K562 (cell line): ENCODE results near the gene CCDC92. TPM values are rescaled to one million over a fixed set of nuclear protein-coding genes. Genes with fewer than 3 reads are reported as not detected.

Experiments used
- ATAC-seq: fragments of 200-7000 bp; cut with Tn5 transposase; 3 replicates; pipeline ENCODE4 v1.9.1; 2020; ENCODE audit warnings: moderate library complexity
- BruUV-seq: library from RNA; stranded (reverse); fragments of 400-500 nt; replicated peaks from 2 replicates; lab custom pipeline; 2021; lab: Mats Ljungman, UMichigan
- CTCF ChIA-PET: fragments of 300-600 bp; formaldehyde crosslinking; extraction: SDS; loops from one replicate; lab custom pipeline; 2021; ENCODE audit warnings: low intra/inter-chr PET ratio; lab: Yijun Ruan, JAX
- POLR2A ChIA-PET: fragments of 300-600, 350-650 bp; sonication (Branson Sonifier 250); formaldehyde crosslinking; extraction: SDS; loops from one replicate; lab custom pipeline; 2021; ENCODE audit warnings: antibody characterized with exemption, inconsistent platforms; lab: Yijun Ruan, JAX
- DNase-seq, 4 experiments: peaks; one replicate each; pipeline versions ENCODE4 v3.0.0 to v3.0.0-alpha.2; 2011 to 2018; ENCODE audit warnings: low spot score in 3 of 4, mixed read lengths in 3 of 4; ENCODE audit errors: extremely low read depth in 1 of 4
- FAIRE-seq: peaks from 2 replicates; lab custom pipeline; 2011; peaks lifted over from hg19 to GRCh38; lab: Jason Lieb, UNC
- H2AFZ ChIP-seq: 2 replicates; pipeline ENCODE4 v1.6.0; 2011; ENCODE audit warnings: low read depth, low read length, control low read depth, inconsistent platforms
- H3K27ac ChIP-seq: fragments of 200-600 bp; 3 replicates; pipeline ENCODE4 v1.8.0; 2011; ENCODE audit warnings: low read depth, mild to moderate bottlenecking, control low read depth, inconsistent platforms, low read length, moderate library complexity, mixed read lengths; ENCODE audit errors: extremely low read depth
- H3K27me3 ChIP-seq, 2 experiments: fragments of 300-600 bp in 1 of 2; 2 replicates in 1 of 2; 3 replicates in 1 of 2; pipeline versions ENCODE4 v1.6.0 to v1.8.0; 2011; ENCODE audit warnings: inconsistent platforms in 2 of 2, low read length in 2 of 2, mild to moderate bottlenecking in 1 of 2, mixed read lengths in 1 of 2, moderate library complexity in 1 of 2; ENCODE audit not compliant: control insufficient read depth in 2 of 2, insufficient read depth in 2 of 2
- H3K36me3 ChIP-seq: fragments of 300-600 bp; 3 replicates; pipeline ENCODE4 v1.8.0; 2011; ENCODE audit warnings: mild to moderate bottlenecking, low read length, inconsistent platforms; ENCODE audit not compliant: control insufficient read depth, insufficient read depth
- H3K4me1 ChIP-seq, 2 experiments: fragments of 200-600 bp in 1 of 2; replicated peaks in 1 of 2; 2 replicates in 1 of 2; 3 replicates in 1 of 2; pipeline versions ENCODE4 v1.5.1 to v1.8.0; 2011; ENCODE audit warnings: inconsistent platforms in 2 of 2, low read length in 2 of 2, mild to moderate bottlenecking in 1 of 2, mixed read lengths in 1 of 2, moderate library complexity in 1 of 2; ENCODE audit not compliant: control insufficient read depth in 2 of 2, insufficient read depth in 2 of 2
- H3K4me2 ChIP-seq: 2 replicates; pipeline ENCODE4 v1.6.1; 2011; ENCODE audit warnings: low read length, control low read depth, inconsistent platforms, mixed read lengths; ENCODE audit not compliant: insufficient read depth
- H3K4me3 ChIP-seq: fragments of 200-600 bp; sonication (generic), shearing (Covaris generic); 2 replicates; pipeline ENCODE4 v1.5.1; 2016; ENCODE audit warnings: control low read depth, inconsistent platforms
- H3K79me2 ChIP-seq: fragments of 200-600 bp; 3 replicates; pipeline ENCODE4 v1.8.0; 2011; ENCODE audit warnings: low read length, inconsistent platforms; ENCODE audit not compliant: control insufficient read depth, insufficient read depth
- H3K9ac ChIP-seq, 2 experiments: 2 replicates each; pipeline versions ENCODE4 v1.6.0 to v1.6.1; 2011; ENCODE audit warnings: low read depth in 2 of 2, low read length in 2 of 2, control low read depth in 1 of 2, inconsistent platforms in 1 of 2, mild to moderate bottlenecking in 1 of 2, mixed read lengths in 1 of 2; ENCODE audit not compliant: insufficient read depth in 1 of 2
- H3K9me1 ChIP-seq: one replicate; pipeline ENCODE4 v1.6.0; 2011; ENCODE audit warnings: inconsistent platforms, mild to moderate bottlenecking, low read length, moderate library complexity; ENCODE audit not compliant: control insufficient read depth, insufficient read depth
- H3K9me3 ChIP-seq: replicated peaks from 2 replicates; pipeline ENCODE4 v1.5.1; 2011; ENCODE audit warnings: low read depth, low read length, inconsistent platforms; ENCODE audit not compliant: control insufficient read depth, insufficient read depth
- H4K20me1 ChIP-seq: replicated peaks from 2 replicates; pipeline ENCODE4 v1.6.1; 2011; ENCODE audit warnings: low read length, inconsistent platforms, mixed read lengths; ENCODE audit not compliant: control insufficient read depth, insufficient read depth
- MAX ChIP-seq: sonication (generic); formaldehyde crosslinking; IDR thresholded peaks from 2 replicates; pipeline ENCODE4 v1.9.0; 2022; ENCODE audit warnings: mild to moderate bottlenecking, missing genetic modification reagents
- NR2C1 ChIP-seq, 2 experiments: fragments of 450-650 bp; IDR thresholded peaks; 2 replicates each; pipeline ENCODE4 v1.6.1; 2017; ENCODE audit warnings: mild to moderate bottlenecking in 2 of 2, antibody characterized with exemption in 1 of 2, inconsistent platforms in 1 of 2, missing compliant biosample characterization in 1 of 2, missing genetic modification characterization in 1 of 2
- NR2C2 ChIP-seq, 2 experiments: fragments of 200-800 bp in 1 of 2; sonication (Bioruptor generic) in 1 of 2; sonication (generic) in 1 of 2; formaldehyde crosslinking in 1 of 2; IDR thresholded peaks; 2 replicates each; pipeline versions ENCODE4 v1.6.1 to v1.8.0; 2016 to 2022; ENCODE audit warnings: mild to moderate bottlenecking in 1 of 2, missing compliant biosample characterization in 1 of 2, missing genetic modification characterization in 1 of 2, missing genetic modification reagents in 1 of 2
- TEAD1 ChIP-seq, 2 experiments: fragments of 450-650 bp in 1 of 2; sonication (generic) in 1 of 2; formaldehyde crosslinking; IDR thresholded peaks; 2 replicates each; pipeline versions ENCODE4 v1.4.0 to v1.8.0; 2020 to 2022; ENCODE audit warnings: mild to moderate bottlenecking in 2 of 2, missing genetic modification reagents in 1 of 2
- ZNF140 ChIP-seq: fragments of 250-450 bp; sonication (Bioruptor Pico); IDR thresholded peaks from 2 replicates; pipeline ENCODE4 v1.8.0; 2021; ENCODE audit warnings: moderate library complexity, mild to moderate bottlenecking, inconsistent platforms
- WGBS: fragments of 100-300 bp; shearing (Covaris generic); methylation state at CpG from one replicate; pipeline ENCODE4 v1.1.6; 2016; ENCODE audit warnings: low coverage, mixed read lengths; ENCODE audit not compliant: insufficient coverage; ENCODE audit errors: missing lambda C conversion rate; 5-methylcytosine and 5-hydroxymethylcytosine counted together
- in situ Hi-C: fragments of 300-500 bp; cut with MboI; formaldehyde crosslinking; loops from 4 replicates; pipeline ENCODE4 v1.15.0; 2018; ENCODE audit warnings: inconsistent platforms, mixed read lengths
- intact Hi-C: fragments of 100-400 bp; cut with micrococcal nuclease; formaldehyde crosslinking; loops from 2 replicates; pipeline ENCODE4 v1.14.2; 2022
- polyA plus RNA-seq, 8 experiments: library from polyadenylated mRNA; depleted of rRNA in 4 of 8; stranded (reverse) in 5 of 8; unstranded in 3 of 8; fragments of >200 nt; fragmentation: Nextera tagmentation in 2 of 8; fragmentation: Illumina TruSeq in 1 of 8; extraction: Ambion mirVana in 2 of 8; extraction: Trizol in 1 of 8; gene quantifications; 2 replicates each; pipeline versions ENCODE4 v1.2.1 to v1.2.3, GENCODE V29; 2011 to 2014; ENCODE audit warnings: inconsistent platforms in 1 of 8, missing spikeins in 1 of 8
- total RNA-seq, 7 experiments: library from RNA; depleted of rRNA in 6 of 7; stranded (reverse); fragments of >200 nt in 6 of 7; fragmentation: Illumina TruSeq in 2 of 7; extraction: Trizol in 2 of 7; gene quantifications; 2 replicates each; pipeline versions ENCODE4 v1.2.1 to v1.2.3, GENCODE V29; 2011 to 2021; ENCODE audit warnings: low replicate concordance in 1 of 7
- TF ChIP-seq, protein P1 (sequence below): fragments of 450-650 bp; formaldehyde crosslinking; IDR thresholded peaks from 2 replicates; pipeline ENCODE4 v1.4.0; 2022; ENCODE audit warnings: mild to moderate bottlenecking, moderate library complexity

The CCDC92 gene
- total and polyA plus RNA-seq, 9 of the 15 experiments (the other 6 are each of a cell fraction or from before 2014, with no cell fraction given), result 0.27 to 5.9 (median 2.1) TPM

- no peak overlapping the region for H3K4me3 ChIP-seq
- ATAC-seq (no peak), DNase-seq (no peak), FAIRE-seq (no peak)
- intact Hi-C loops, result no loop called here
- in situ Hi-C loops, result no loop called here
- peaks cover under 1% of the 10 kb centered on the region; the same call in 1 of the 2 replicates for H4K20me1 ChIP-seq
- no peaks in the 10 kb centered on the region for H3K27me3 ChIP-seq
- no TSS peak for BruUV-seq
- peaks cover 23 to 44% of the 10 kb centered on the region in 2 experiments for H3K4me1 ChIP-seq
- H3K9me3 ChIP-seq, result no peaks in the 10 kb centered on the region
- 0 out of 2 replicates have a peak, but pooled peaks have one; percentile 42 for TF ChIP-seq NR2C2 (CRISPR knock-in tag; IDR thresholded peaks at IDR 0.05)
- peak; percentile 40; the same call in 1 of the 2 replicates for TF ChIP-seq NR2C2 (tag; IDR thresholded peaks at IDR 0.05)
- TF ChIP-seq NR2C1 (IDR thresholded peaks at IDR 0.05), result 0 out of 2 replicates have a peak, but pooled peaks have one; percentile 30
- peak; percentile 65; the same call in 1 of the 2 replicates for TF ChIP-seq NR2C1 (tag; IDR thresholded peaks at IDR 0.05)
- no peak for TF ChIP-seq TEAD1 (CRISPR knock-in tag; IDR thresholded peaks at IDR 0.05)
- H3K9me1 ChIP-seq, result peaks cover 6% of the 10 kb centered on the region
- peaks cover 60% of the 10 kb centered on the region for H3K36me3 ChIP-seq
- ChIA-PET POLR2A (interaction anchor here (0.7 to 2.1 kb wide), 3 partner anchors 9 to 1065 kb away, joined by 3 to 5 read pairs (median 4); no protein-coding TSS in a partner anchor), CTCF (no interaction called here)
- no peak overlapping the region for H3K27ac ChIP-seq
- H2AFZ ChIP-seq, result no peak overlapping the region
- H3K79me2 ChIP-seq, result peaks cover 27% of the 10 kb centered on the region; the same call in 2 of the 3 replicates
- no peak overlapping the region for H3K4me2 ChIP-seq
- no peak overlapping the region for H3K9ac ChIP-seq
- WGBS, result 80% methylated on average over 6 of the region's 7 CpGs
Observed at GRCh38 chr12:124001343-124001742, 28.7 kb upstream of the CCDC92 start.

- BruUV-seq, result no TSS peak
- WGBS, result 81% methylated on average over 5 of the region's 5 CpGs
- no peaks in the 10 kb centered on the region for H4K20me1 ChIP-seq
Observed at GRCh38 chr12:124000111-124000510, 27.5 kb upstream of the CCDC92 start.

More at GRCh38 chr12:124000111-124000510, 27.5 kb upstream of the CCDC92 start:
- Histone ChIP-seq H3K9ac (0 out of 4 replicates have a peak overlapping the region, but pooled peaks of 1 of the 2 experiments have one; percentile 51), H3K9me3 (no peaks in the 10 kb centered on the region), H3K36me3 (peaks cover 54% of the 10 kb centered on the region), H3K4me1 (peaks cover 23 to 53% of the 10 kb centered on the region in 2 experiments), H3K4me3 (no peak overlapping the region), H3K9me1 (peaks cover 6% of the 10 kb centered on the region), H3K4me2 (no peak overlapping the region), H3K27ac (no peak overlapping the region; the same call in 2 of the 3 replicates), H2AFZ (no peak overlapping the region), H3K27me3 (no peaks in the 10 kb centered on the region), H3K79me2 (peaks cover 37% of the 10 kb centered on the region)
- TF ChIP-seq ZNF140 (CRISPR knock-in tag) (no peak), MAX (CRISPR knock-in tag) (0 out of 2 replicates have a peak, but pooled peaks have one; percentile 20)
- TF ChIP-seq, protein P1, sequence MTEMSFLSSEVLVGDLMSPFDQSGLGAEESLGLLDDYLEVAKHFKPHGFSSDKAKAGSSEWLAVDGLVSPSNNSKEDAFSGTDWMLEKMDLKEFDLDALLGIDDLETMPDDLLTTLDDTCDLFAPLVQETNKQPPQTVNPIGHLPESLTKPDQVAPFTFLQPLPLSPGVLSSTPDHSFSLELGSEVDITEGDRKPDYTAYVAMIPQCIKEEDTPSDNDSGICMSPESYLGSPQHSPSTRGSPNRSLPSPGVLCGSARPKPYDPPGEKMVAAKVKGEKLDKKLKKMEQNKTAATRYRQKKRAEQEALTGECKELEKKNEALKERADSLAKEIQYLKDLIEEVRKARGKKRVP (CRISPR knock-in tag), result no peak
- no peak for ATAC-seq
- in situ Hi-C loops, result no loop called here
- CTCF ChIA-PET, result no interaction called here
- intact Hi-C loops, result no loop called here
- no peak for FAIRE-seq
- POLR2A ChIA-PET, result interaction anchor here (0.5 to 2.1 kb wide), 5 partner anchors 13 to 290 kb away, joined by 3 to 4 read pairs (median 3); no protein-coding TSS in a partner anchor
- no peak for DNase-seq
